ENCODE results near the gene MTUS2. TPM values are rescaled to one million over a fixed set of nuclear protein-coding genes. Genes with fewer than 3 reads are reported as not detected.

Gene MTUS2
- total and polyA plus RNA-seq, 2 of the 8 experiments (the other 6 are each of a cell fraction or from before 2014, with no cell fraction given): 0.18 to 0.80 TPM

GRCh38 chr13:28819735-28820098 is 422 bp upstream of the MTUS2 start:
- Histone ChIP-seq H3K36me3 (ENCODE audit: control insufficient read depth in 2 of 4, insufficient read depth in 4 of 4, low read length in 3 of 4) (no peaks in the 10 kb centered on the region), H4K91ac (replicated peaks; ENCODE audit: insufficient read length, low read length) (no peak overlapping the region), H3K27ac (ENCODE audit: low read depth, low read length) (no peak overlapping the region), H3K56ac (replicated peaks; ENCODE audit: insufficient read length, low read depth, low read length) (no peak overlapping the region), H4K20me1 (replicated peaks in 1 of 2; ENCODE audit: control insufficient read depth in 1 of 2, insufficient read depth in 2 of 2, low read length in 2 of 2) (no peaks in the 10 kb centered on the region), H3K23me2 (ENCODE audit: low read depth, low read length) (peaks cover 3% of the 10 kb centered on the region; the same call in 1 of the 2 replicates), H2AFZ (ENCODE audit: low read length) (no peak overlapping the region), H3K79me1 (ENCODE audit: low read depth, low read length) (no peaks in the 10 kb centered on the region), H3K18ac (ENCODE audit: extremely low read depth, low read length) (no peak overlapping the region), H2BK120ac (replicated peaks; ENCODE audit: low read depth, low read length) (no peak overlapping the region), H3K4ac (replicated peaks; ENCODE audit: insufficient read length, low read depth, low read length) (no peak overlapping the region), H4K5ac (ENCODE audit: insufficient read length, low read depth, low read length) (no peak overlapping the region), H2AK5ac (ENCODE audit: low read depth, low read length) (no peak overlapping the region), H3K27me3 (replicated peaks in 1 of 4; ENCODE audit: control insufficient read depth in 3 of 4, extremely low read depth in 1 of 4, insufficient read depth in 3 of 4, low read length in 3 of 4) (peaks cover 0 to 36% (median 23%) of the 10 kb centered on the region in 4 experiments; a peak in 6 of 7 replicates), H2BK15ac (ENCODE audit: low read length) (no peak overlapping the region), H2BK5ac (ENCODE audit: low read depth, low read length) (no peak overlapping the region), H3K4me2 (ENCODE audit: insufficient read depth in 1 of 2, low read depth in 2 of 2, low read length in 2 of 2) (peak overlapping the region; percentile 78 to 86), H2BK20ac (ENCODE audit: low read length) (no peak overlapping the region), H3K14ac (ENCODE audit: insufficient read length) (no peak overlapping the region), H2BK12ac (ENCODE audit: low read depth, low read length) (0 out of 2 replicates have a peak overlapping the region, but pooled peaks have one; percentile 39), H4K8ac (ENCODE audit: extremely low read depth, insufficient read depth, low read length) (no peak overlapping the region), H3K23ac (ENCODE audit: insufficient read length) (no peak overlapping the region), H3K9ac (replicated peaks in 1 of 4; ENCODE audit: extremely low read depth in 1 of 4, low read depth in 3 of 4, low read length in 3 of 4) (no peak overlapping the region), H3K4me1 (replicated peaks in 1 of 4; ENCODE audit: control insufficient read depth in 3 of 4, insufficient read depth in 4 of 4, low read length in 3 of 4) (peaks cover 0 to 4% (median 0%) of the 10 kb centered on the region in 4 experiments; a peak in 2 of 7 replicates), H3K4me3 (ENCODE audit: extremely low read depth in 1 of 4, insufficient read depth in 2 of 4, low read depth in 3 of 4, low read length in 4 of 4) (peak overlapping the region; percentile 48 to 77 (median 68)), H3K79me2 (ENCODE audit: control insufficient read depth in 1 of 2, insufficient read depth in 2 of 2, low read length in 2 of 2) (no peaks in the 10 kb centered on the region), H3K9me3 (ENCODE audit: insufficient read depth in 2 of 2, low read depth in 1 of 2, low read length in 1 of 2) (0 out of 4 replicates have a peak, but pooled peaks cover 0 to 4% of the 10 kb centered on the region in 2 experiments)
- no peak for FAIRE-seq
- ChIA-PET CTCF (ENCODE audit: partially characterized antibody) (interaction anchor here (0.9 to 2.5 kb wide), 8 partner anchors 10 to 607 kb away, joined by 3 to 9 read pairs (median 4); no protein-coding TSS in a partner anchor), POLR2A (ENCODE audit: partially characterized antibody) (no interaction called here)
- TF ChIP-seq SP2 (IDR thresholded peaks at IDR 0.05; ENCODE audit: low read length) (no peak), EZH2 (IDR thresholded peaks at IDR 0.05; ENCODE audit: low read depth, low read length, severe bottlenecking) (no peak), YY1 (IDR thresholded peaks at IDR 0.05; ENCODE audit: low read depth, low read length) (peak; percentile 41; the same call in 1 of the 2 replicates), RAD21 (IDR thresholded peaks at IDR 0.05 in 1 of 2, conservative IDR thresholded peaks at IDR 0.05 in 1 of 2; ENCODE audit: low read depth in 2 of 2, low read length in 2 of 2) (peak; percentile 42 to 58), TAF7 (optimal IDR thresholded peaks at IDR 0.05; ENCODE audit: borderline replicate concordance, low read depth, low read length) (peak; percentile 83), CTCF (IDR thresholded peaks at IDR 0.05; ENCODE audit: control extremely low read depth in 1 of 3, insufficient read depth in 1 of 3, low read depth in 1 of 3, low read length in 3 of 3) (peak; percentile 52 to 88 (median 67)), FOSL1 (IDR thresholded peaks at IDR 0.05; ENCODE audit: insufficient read depth, low read depth, low read length) (0 out of 2 replicates have a peak, but pooled peaks have one; percentile 21)
- 0% methylated on average over 11 of the region's 55 CpGs; no CpG with 5 or more reads in 1 of the 2 experiments for WGBS, 2 experiments (ENCODE audit: extremely low coverage in 1 of 2, insufficient coverage in 1 of 2, insufficient read length in 1 of 2, insufficient replicate concordance in 2 of 2, low coverage in 1 of 2, low lambda C conversion rate in 2 of 2, missing lambda C conversion rate in 1 of 2)
- DNase-seq (ENCODE audit: low read depth in 1 of 2, low spot score in 2 of 2): peak in 1 of 2 experiments; percentile 92
